Ishikawa (cell line): Measurements from ENCODE around the gene TSPAN4.
A peak's percentile ranks its signal among the peaks of the same experiment; 100 is the strongest.

ENCODE experiments used
- CEBPB ChIP-seq: IDR thresholded peaks from 2 replicates; pipeline ENCODE4 v1.6.1; 2012
- CREB1 ChIP-seq: IDR thresholded peaks from 2 replicates; pipeline ENCODE4 v1.6.1; 2012; ENCODE audit warnings: low read depth
- EGR1 ChIP-seq: IDR thresholded peaks from 2 replicates; pipeline ENCODE4 v1.6.1; 2012
- EP300 ChIP-seq: IDR thresholded peaks from 2 replicates; pipeline ENCODE4 v1.6.1; 2012; ENCODE audit warnings: borderline replicate concordance
- FOXM1 ChIP-seq: IDR thresholded peaks from 2 replicates; pipeline ENCODE4 v1.6.1; 2012; ENCODE audit warnings: low read depth, borderline replicate concordance
- MAX ChIP-seq: IDR thresholded peaks from 2 replicates; pipeline ENCODE4 v1.6.1; 2012
- NFIC ChIP-seq: IDR thresholded peaks from 2 replicates; pipeline ENCODE4 v1.6.1; 2012
- RAD21 ChIP-seq: IDR thresholded peaks from 2 replicates; pipeline ENCODE4 v1.6.1; 2012; ENCODE audit warnings: low read depth
- REST ChIP-seq: IDR thresholded peaks from 2 replicates; pipeline ENCODE4 v1.6.1; 2012; ENCODE audit warnings: low read depth, mild to moderate bottlenecking
- TAF1 ChIP-seq: IDR thresholded peaks from 2 replicates; pipeline ENCODE4 v1.6.1; 2012; ENCODE audit warnings: low read depth, mild to moderate bottlenecking
- TCF12 ChIP-seq: IDR thresholded peaks from 2 replicates; pipeline ENCODE4 v1.6.1; 2012; ENCODE audit warnings: low read depth
- TEAD4 ChIP-seq: IDR thresholded peaks from 2 replicates; pipeline ENCODE4 v1.6.1; 2012
- USF1 ChIP-seq: IDR thresholded peaks from 2 replicates; pipeline ENCODE4 v1.6.1; 2012
- YY1 ChIP-seq: IDR thresholded peaks from 2 replicates; pipeline ENCODE4 v1.6.1; 2012; ENCODE audit warnings: low read depth
- ZBTB7A ChIP-seq: IDR thresholded peaks from 2 replicates; pipeline ENCODE4 v1.6.1; 2012; ENCODE audit warnings: low read depth

TSPAN4 gene

GRCh38 chr11:808427-809286 lies 34.0 kb upstream of the TSPAN4 start:
- no peak for TF ChIP-seq FOXM1
- no peak for TF ChIP-seq NFIC
- TF ChIP-seq EGR1, result no peak
- TF ChIP-seq CEBPB, result no peak
- TF ChIP-seq CREB1, result no peak
- TF ChIP-seq ZBTB7A, result no peak
- TF ChIP-seq TEAD4, result no peak
- no peak for TF ChIP-seq YY1
- no peak for TF ChIP-seq USF1

- TF ChIP-seq CEBPB, result no peak
- TF ChIP-seq ZBTB7A, result 0 out of 2 replicates have a peak, but pooled peaks have one; percentile 27
- no peak for TF ChIP-seq REST
- TF ChIP-seq TAF1, result peak; percentile 90
- TF ChIP-seq MAX, result peak; percentile 90
- peak; percentile 66 for TF ChIP-seq TCF12
- TF ChIP-seq CREB1, result peak; percentile 96
- TF ChIP-seq TEAD4, result no peak
- TF ChIP-seq YY1, result peak; percentile 82
- peak; percentile 24; the same call in 1 of the 2 replicates for TF ChIP-seq EP300
- peak; percentile 90 for TF ChIP-seq EGR1
- peak; percentile 29; the same call in 1 of the 2 replicates for TF ChIP-seq USF1
- peak; percentile 25; the same call in 1 of the 2 replicates for TF ChIP-seq NFIC
- no peak for TF ChIP-seq FOXM1
- no peak; the same call in 1 of the 2 replicates for TF ChIP-seq RAD21
These were observed 33.2 kb upstream of the TSPAN4 start, which contains the start of gene RPLP2 for GRCh38 chr11:809287-810039. Gene RPLP2, plus strand, starts transcription at chr11:809967. Its CDS starts 268 bp downstream, at chr11:810235.

- peak; percentile 7; the same call in 1 of the 2 replicates for TF ChIP-seq EP300
- no peak for TF ChIP-seq REST
These were observed 32.5 kb upstream of the TSPAN4 start for GRCh38 chr11:810040-810567.

- TF ChIP-seq CEBPB, result no peak
- TF ChIP-seq CREB1, result no peak
- TF ChIP-seq TAF1, result no peak
- no peak for TF ChIP-seq EGR1
- TF ChIP-seq TCF12, result no peak
- no peak for TF ChIP-seq TEAD4
- TF ChIP-seq ZBTB7A, result no peak
- TF ChIP-seq RAD21, result no peak
- no peak for TF ChIP-seq FOXM1
- no peak for TF ChIP-seq MAX
- TF ChIP-seq USF1, result no peak
- TF ChIP-seq YY1, result no peak
- TF ChIP-seq NFIC, result no peak
- no peak for TF ChIP-seq EP300
- no peak for TF ChIP-seq REST
These were observed 31.0 kb upstream of the TSPAN4 start for GRCh38 chr11:811446-812245.
